Ramos (cell line): ENCODE measurements around the gene AGFG2.
"Not testable (repeated sequence)": the region's sequence is repeated elsewhere in the genome, so short reads cannot be mapped to it uniquely, and the experiment has no call there.

ENCODE experiments used
- in situ Hi-C: fragments of 300-500 bp; cut with MboI; formaldehyde crosslinking; loops from one replicate; pipeline ENCODE4 v1.14.3; 2022; ENCODE audit warnings: low sequenced_read_pairs; ENCODE audit not compliant: unreplicated experiment

Gene AGFG2

GRCh38 chr7:100538654-100539435 is at the start of gene AGFG2:
AGFG2 (plus strand) TSS chr7:100539203; CDS start chr7:100539347, 144 bp downstream.
- in situ Hi-C loops: no loop called here

- in situ Hi-C loops: no loop called here
Measured at GRCh38 chr7:100489824-100490223, 49.2 kb upstream of the AGFG2 start.

GRCh38 chr7:100490483-100491191 is 48.4 kb upstream of the AGFG2 start:
- in situ Hi-C loops: no loop called here

- in situ Hi-C loops: no loop called here
Measured at GRCh38 chr7:100491192-100491578, 47.8 kb upstream of the AGFG2 start.

- in situ Hi-C loops: no loop called here
Measured at GRCh38 chr7:100492738-100493475, 46.1 kb upstream of the AGFG2 start.

- in situ Hi-C loops: no loop called here
Measured at GRCh38 chr7:100493476-100494264, 45.3 kb upstream of the AGFG2 start.

- in situ Hi-C loops: no loop called here
Measured at GRCh38 chr7:100496509-100496908, 42.5 kb upstream of the AGFG2 start.

- in situ Hi-C loops: not testable (repeated sequence)
Measured at GRCh38 chr7:100500743-100501142, 38.3 kb upstream of the AGFG2 start.

GRCh38 chr7:100504031-100504430 is 35.0 kb upstream of the AGFG2 start:
- in situ Hi-C loops: not testable (repeated sequence)

GRCh38 chr7:100504887-100505611 is 34.0 kb upstream of the AGFG2 start:
- in situ Hi-C loops: no loop called here

- in situ Hi-C loops: no loop called here
Measured at GRCh38 chr7:100506356-100506923, 32.6 kb upstream of the AGFG2 start.

- in situ Hi-C loops: no loop called here
Measured at GRCh38 chr7:100509231-100509630, 29.8 kb upstream of the AGFG2 start.

- in situ Hi-C loops: no loop called here
Measured at GRCh38 chr7:100510437-100511239, 28.4 kb upstream of the AGFG2 start.

GRCh38 chr7:100513212-100513810 is 25.7 kb upstream of the AGFG2 start:
- in situ Hi-C loops: no loop called here

- in situ Hi-C loops: no loop called here
Measured at GRCh38 chr7:100515072-100515532, 23.9 kb upstream of the AGFG2 start.

GRCh38 chr7:100516135-100516812 is 22.7 kb upstream of the AGFG2 start:
- in situ Hi-C loops: no loop called here

GRCh38 chr7:100517305-100517704 is 21.7 kb upstream of the AGFG2 start:
- in situ Hi-C loops: no loop called here
